ENCODE measurements around the gene CHKA. TPM values are rescaled to one million over a fixed set of nuclear protein-coding genes. Genes with fewer than 3 reads are reported as not detected.
"Not testable (repeated sequence)": the region's sequence is repeated elsewhere in the genome, so short reads cannot be mapped to it uniquely, and the experiment has no call there.

Gene CHKA
- polyA plus RNA-seq, 12 donors: 10.7 to 43.3 (median 22.1) TPM; not detected in 1

DNA sequence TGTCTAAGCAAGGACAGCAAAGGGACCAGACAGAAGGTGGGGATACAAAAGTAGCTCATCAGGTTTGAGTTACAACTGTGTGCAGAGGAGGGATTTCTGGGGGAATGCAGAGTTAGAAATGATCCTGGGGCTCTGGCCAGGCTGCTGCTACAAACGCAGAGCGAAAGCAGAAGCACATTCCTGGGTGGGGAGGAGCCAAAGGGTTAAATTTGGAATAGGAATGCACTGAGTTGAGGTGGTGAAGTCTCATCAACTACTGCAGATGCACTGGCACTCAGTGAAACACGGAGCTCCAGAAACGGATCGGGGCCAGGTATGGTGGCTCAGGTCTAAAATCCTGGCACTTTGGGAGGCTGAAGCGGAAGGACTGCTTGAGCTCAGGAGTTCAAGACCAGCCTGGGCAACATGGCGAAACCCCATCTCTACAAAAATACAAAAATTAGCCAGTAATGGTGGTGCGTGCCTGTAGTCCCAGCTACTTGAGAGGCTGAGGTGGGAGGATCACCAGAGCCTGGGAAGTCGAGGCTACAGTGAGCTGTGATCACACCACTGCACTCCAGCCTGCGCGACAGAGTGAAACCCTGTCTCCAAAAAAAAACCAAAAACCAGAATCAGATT lies 3.2 kb downstream of the CHKA start:
- no peak for DNase-seq

GRCh38 chr11:68116974-68117373 lies 4.2 kb downstream of the CHKA start:
- no peak for DNase-seq

GRCh38 chr11:68116126-68116525 lies 5.1 kb downstream of the CHKA start:
- no peak for DNase-seq

DNA sequence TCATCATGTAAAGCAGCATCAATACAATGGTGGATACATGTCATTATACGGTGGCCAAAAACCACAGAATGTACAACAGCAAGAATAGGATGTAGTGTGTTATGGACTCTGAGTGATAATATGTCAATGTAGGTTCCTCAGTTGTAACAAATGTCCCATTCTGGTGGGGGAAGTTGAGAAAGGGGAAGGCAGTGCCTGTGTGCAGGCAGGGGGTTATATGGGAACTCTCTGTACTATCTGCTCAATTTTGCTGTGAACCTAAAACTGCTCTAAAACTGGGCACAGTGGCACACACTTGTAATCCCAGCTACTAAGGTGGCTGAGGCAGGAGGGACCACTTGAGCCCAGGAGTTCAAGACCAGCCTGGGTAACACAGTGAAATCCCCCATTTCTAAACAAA lies 5.9 kb downstream of the CHKA start:
- DNase-seq: no peak

GRCh38 chr11:68113986-68114385 lies 7.2 kb downstream of the CHKA start:
- DNase-seq: no peak

- DNase-seq: no peak
These were observed 13.5 kb downstream of the CHKA start for GRCh38 chr11:68107689-68108088.

GRCh38 chr11:68106165-68106940 lies 14.8 kb downstream of the CHKA start:
- no peak for DNase-seq

DNA sequence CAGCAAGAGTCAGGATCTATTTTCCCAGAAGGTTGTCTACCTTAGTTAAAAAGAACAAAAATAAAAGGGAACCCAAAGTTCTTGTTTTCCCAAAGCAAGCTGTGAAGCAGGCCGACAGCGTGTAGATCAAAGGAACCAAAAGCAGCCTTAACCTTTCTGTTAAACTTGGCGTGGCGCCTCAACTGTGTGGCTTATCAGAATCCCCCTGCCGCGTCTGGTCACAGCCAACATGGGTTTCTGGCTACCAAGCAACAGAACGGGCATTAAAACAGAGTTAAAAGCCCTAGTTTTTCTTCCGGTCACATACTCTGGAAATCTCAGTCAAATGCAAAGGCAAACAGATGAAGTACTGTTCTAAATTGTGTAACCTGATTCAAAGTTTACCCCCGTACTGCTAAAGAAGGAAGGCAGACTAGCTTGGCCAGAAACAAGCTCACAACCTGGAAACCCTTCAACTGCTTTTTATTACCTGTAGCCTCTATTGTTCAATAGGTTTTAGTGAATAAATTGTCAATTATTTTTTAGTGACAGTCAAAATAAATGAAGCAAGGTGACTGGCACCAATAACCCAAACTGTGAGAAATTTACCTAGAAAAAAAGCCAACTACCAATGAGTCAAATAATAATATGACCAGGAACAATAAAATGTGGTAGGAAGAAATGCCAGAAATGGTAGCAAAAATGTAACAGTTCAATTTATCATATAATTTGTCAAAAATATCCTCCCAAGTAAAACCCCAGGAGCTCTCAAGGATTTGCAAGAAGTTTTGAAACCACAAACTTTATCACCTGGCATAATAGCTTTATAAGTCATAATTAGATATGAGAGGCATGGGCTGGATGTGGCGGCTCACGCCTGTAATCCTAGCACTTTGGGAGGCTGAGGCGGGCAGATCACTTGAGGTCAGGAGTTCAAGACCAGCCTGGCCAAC lies 21.4 kb downstream of the CHKA start:
- no peak for DNase-seq

GRCh38 chr11:68099057-68099456 lies 22.1 kb downstream of the CHKA start:
- no peak for DNase-seq

- DNase-seq: no peak
These were observed 24.2 kb downstream of the CHKA start for GRCh38 chr11:68096962-68097361.

DNA sequence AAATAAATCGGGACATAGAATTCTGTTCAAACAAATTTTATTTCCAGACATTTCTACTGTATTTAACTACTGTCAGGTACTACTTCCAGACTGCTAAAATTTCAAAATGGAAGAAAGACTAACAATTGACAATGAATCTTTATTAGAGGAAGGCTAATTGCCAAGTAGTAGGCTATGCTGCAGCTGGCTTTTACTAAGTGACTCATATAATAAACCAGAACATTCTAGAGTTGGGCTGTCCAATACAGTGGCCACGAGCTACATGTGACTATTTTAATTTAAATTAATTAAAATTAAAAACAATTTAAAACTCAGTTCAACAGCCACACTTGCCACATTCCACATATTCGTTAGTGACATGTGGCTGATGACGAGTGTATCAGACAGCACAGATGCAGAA lies 27.6 kb downstream of the CHKA start:
- no peak for DNase-seq

DNA sequence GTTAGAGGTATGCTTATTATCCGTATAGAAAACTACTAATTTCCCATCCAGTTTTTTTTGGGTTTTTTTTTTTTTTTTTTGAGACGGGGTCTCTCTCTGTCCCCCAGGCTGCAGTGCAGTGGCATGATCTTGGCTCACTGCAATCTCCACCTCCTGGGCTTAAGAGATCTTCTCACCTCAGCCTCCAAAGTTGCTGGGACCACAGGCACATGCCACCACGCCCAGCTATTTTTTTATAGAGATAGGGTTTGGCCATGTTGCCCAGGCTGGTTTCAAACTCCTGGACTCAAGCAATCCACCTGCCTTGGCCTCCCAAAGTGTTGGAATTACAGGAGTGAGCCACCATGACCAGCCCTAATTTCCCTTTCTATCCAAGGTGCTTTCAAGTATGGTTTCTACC lies 28.2 kb downstream of the CHKA start:
- not testable (repeated sequence) for DNase-seq

- DNase-seq: no peak
These were observed 28.8 kb downstream of the CHKA start for GRCh38 chr11:68092411-68092810.

DNA sequence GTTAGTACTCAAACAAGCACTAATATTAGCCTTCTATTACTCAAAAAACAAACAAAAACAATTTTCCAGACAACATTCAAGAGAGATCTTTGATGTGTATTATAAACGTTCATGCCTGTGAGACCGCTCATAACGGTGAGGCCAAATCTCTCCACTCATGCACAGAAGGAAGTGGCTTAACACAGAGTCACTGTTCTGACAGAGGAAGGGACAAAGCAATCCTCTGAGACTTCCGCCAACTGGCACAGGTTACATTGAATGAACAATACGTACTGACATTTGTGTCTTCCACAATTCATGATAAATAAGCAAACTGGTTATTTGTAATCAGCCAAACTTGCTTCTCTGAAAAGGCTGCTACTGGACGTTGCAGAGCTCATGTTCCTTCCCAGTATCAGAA lies 30.5 kb downstream of the CHKA start:
- DNase-seq: no peak

DNA sequence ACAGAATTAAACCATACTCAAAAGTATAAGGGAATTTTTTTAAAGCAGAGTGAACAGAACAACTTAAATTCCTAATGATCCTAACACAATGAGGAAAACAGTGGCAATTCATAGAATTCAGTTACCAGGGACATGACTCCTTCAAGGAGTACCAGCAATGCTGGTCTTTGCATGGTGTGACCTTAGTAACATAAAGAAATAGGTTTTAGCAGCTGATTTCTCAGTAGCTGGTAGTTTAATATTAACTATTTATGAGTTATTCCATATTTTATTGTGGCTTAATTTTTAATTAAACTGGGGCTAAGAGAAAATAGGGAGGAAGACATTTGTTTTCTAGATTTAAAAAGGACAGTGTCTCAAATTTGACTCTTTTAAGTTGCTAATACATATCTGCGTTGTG lies 30.9 kb downstream of the CHKA start:
- no peak for DNase-seq

GRCh38 chr11:68089679-68090078 lies 31.5 kb downstream of the CHKA start:
- no peak for DNase-seq

DNA sequence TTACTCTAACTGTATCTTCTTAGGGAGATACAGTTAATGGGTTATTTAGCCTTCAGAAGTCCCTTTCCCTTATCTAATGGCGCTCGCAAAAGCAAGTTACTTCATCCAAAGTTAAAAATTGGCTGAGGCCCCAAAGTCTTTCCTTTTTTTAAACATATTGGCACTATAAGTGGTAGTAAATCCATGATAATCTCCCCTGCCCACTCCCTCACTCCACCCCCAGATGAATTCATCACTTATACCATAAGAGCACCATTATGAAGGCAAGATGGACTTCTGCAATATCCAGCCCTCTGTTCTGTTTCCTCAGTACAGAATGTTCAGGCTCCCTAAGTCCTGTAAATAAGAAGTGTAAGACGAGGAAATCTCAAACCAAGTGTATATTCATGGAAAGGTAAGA lies 37.7 kb downstream of the CHKA start:
- no peak for DNase-seq

GRCh38 chr11:68082481-68082880 lies 38.7 kb downstream of the CHKA start:
- no peak for DNase-seq

- no peak for DNase-seq
These were observed 39.5 kb downstream of the CHKA start for GRCh38 chr11:68081691-68082090.

- no peak for DNase-seq
These were observed 40.3 kb downstream of the CHKA start for GRCh38 chr11:68080860-68081259.

- DNase-seq: no peak
These were observed 43.3 kb downstream of the CHKA start for GRCh38 chr11:68077617-68078582.

Measured in muscle of arm (tissue), 12 donors.